NCI-H2107 (cell line): ENCODE results near the gene ZBTB20.

Experiments
- DNase-seq: peaks from one replicate; lab custom pipeline; 2025; lab: John Stamatoyannopoulos, UW

Gene ZBTB20

DNA sequence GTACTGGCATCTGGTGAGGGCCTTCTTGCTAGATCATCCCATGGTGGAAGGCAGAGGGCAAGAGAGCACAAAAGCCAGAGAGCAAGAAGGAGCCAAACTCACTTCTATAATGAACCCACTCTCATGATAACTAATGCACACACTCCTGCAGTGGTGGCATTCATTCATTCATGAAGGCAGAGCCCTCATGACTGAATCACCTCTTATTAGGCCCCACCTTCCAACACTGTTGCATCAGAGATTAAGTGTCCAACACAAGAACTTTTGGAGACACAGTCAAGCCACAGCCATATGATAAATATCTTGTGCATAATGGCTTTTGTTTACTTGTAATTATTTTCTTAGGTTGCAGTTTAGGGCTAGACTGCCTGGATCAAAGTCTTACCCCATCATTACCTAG, 670.6 kb downstream of the ZBTB20 start:
- DNase-seq, result no peak

DNA sequence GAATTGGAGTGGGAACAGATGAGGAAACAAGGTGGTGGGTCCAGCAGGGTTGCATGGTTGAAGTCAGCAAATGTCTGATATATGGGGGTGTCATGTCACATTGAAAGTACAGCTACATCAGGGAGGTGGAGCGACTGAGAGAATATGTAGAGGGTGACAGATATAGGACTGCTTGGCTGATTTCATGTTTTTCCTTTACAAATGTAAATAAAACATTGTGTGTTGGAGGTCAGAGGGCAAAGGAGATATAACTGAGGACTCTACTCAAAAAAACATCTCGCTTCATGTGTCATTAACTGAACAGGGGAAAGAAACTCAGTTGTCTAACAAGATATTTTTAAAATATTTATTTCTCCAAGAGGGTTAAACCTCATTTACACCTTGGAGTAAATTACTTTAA, 675.6 kb downstream of the ZBTB20 start:
- no peak for DNase-seq

DNA sequence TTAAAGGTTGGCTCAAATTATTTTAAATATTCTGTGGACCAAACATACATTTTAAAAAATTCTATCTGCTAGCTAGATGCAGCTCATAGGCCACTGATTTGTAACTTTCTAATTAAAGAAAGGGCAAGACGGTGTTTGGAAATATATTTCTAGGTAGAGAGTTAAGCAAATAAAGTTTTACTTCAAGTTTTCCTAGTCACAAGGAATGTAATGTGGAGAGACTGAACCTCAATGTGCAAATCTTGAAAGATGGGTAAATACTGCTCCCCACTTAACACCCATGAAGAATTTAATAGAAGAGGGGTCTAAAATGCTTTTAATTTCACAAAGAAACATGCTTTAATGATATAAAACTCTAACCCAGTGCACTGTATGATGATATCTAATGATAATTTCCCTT, 678.0 kb downstream of the ZBTB20 start:
- DNase-seq, result no peak

DNA sequence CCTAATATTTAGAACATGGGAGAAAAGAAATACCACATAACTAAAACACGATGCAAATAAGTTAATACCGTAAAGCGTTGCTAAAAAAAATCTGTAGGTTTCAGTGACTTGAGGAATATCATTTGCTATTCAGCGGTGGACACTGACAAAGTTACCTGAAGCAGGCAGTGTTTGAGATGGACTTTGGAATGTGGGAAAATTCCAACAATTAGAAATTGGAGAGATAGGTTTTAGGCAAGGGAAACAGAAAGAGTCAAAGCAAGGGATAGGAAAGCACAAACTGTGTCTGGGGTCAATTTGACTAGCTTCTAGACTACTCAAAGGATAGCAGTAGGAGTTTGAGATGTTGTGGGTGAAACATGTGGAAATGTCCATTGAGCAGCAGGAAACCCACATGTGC, 680.3 kb downstream of the ZBTB20 start:
- DNase-seq, result no peak

DNA sequence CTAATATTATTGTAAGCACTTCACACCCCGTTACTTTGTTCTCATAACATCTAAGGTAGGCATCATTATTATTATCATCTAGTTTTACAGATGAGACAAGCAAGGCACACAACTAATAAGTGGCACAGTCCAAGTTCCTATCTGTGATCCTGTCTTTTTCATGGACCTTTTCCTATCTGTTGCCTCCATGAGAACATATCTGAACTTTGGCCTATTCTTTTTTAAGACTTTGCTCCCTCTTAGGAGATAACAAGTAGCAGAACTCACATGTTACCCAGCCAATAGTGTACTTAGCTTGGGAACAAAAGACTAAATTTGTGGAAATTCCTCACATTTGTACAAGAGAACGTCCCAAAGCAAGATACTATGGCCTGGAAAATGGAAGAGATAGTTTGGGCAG, 680.8 kb downstream of the ZBTB20 start:
- DNase-seq, result no peak

DNA sequence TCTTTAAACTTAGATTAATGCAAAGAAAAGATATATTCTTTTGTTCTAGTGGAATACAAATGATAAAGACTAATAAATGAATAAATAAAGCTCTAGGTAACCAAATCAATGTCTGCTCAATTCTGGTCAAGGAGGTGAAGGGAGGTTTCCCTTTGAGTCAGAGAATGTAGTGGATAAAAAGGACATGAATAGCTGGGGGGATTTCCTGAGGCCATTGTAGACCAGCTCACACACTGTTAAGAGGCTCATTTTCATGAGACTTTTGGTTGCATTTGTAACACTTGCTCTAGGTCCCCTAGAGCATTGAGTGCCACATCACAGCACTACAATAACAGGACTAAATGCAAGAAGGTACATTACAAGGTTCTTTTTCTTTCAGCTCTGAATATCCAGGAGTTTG, 682.5 kb downstream of the ZBTB20 start:
- DNase-seq, result no peak

DNA sequence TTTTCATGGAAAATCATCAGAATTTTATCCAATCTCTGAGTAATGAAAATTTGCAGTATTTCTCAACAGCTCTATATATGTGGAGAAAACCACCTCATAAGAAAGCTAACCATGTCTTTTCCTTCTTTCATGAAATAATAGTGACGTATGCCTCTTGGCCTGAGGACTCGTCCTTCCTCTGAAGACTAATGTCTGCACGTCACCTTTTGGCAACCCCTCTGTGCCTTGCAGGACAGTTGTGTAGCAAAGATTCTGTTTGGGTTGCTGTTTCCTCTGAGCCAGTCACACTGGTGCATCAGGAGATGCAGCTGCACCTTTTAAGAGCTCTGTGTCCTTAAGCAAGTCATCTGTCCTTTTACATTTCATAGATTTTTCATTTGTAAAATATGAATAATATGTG, 684.3 kb downstream of the ZBTB20 start:
- DNase-seq, result no peak

DNA sequence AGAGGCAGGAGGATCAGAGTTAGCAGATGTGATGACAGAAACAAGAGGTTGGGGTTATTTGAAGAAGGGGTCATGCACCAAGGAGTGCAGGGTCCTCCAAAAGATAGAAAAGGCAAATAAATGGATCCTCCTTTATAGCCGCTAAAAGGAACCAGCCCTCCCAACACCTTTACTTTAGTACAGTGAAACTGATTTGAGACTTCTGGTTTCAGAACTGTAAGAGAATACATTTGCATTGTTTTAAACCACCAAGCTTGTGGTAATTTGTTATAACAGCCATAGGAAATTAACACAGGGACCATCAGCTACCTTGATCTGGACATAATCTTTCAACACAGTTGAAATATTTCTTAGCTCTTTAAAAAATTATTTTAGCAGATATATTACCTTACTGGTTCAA, 686.6 kb downstream of the ZBTB20 start:
- DNase-seq, result no peak

DNA sequence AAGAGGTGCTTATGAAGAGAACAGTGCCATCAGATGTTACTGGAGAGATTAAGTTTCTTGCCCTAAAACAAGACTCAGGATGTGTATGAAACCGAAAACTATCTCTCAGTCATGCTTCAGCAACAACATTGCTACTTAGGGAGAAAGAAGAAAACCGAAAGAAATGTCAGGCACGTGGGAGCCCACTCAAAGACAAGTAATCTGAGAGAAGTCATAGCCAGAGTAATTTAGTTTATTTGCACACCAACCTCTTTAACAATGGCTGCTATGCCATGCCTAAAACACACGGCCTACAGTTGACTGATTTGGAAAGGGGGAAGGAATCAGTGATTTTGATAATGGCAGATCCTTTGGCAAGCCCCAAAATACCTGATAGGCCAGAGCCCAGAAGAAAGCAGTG, 690.3 kb downstream of the ZBTB20 start:
- no peak for DNase-seq

DNA sequence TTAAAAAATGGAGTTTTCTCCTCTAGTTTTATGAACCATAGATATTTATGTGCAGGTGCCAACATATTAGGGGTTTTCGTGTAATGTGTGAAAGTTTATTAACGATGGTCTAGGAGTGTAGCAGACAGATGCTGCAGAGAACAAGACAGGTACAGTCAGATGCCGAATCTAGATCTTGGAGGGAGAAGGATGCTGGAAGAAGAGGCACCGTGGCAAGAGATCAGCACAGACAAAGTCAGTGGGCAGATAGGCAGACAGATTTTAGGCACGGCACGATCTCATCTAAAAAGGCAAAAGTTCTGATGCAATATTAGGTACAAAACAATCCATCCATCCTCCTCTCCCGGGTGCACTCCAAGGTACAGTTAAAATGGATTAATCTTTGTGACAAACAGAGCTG, 691.7 kb downstream of the ZBTB20 start:
- no peak for DNase-seq

DNA sequence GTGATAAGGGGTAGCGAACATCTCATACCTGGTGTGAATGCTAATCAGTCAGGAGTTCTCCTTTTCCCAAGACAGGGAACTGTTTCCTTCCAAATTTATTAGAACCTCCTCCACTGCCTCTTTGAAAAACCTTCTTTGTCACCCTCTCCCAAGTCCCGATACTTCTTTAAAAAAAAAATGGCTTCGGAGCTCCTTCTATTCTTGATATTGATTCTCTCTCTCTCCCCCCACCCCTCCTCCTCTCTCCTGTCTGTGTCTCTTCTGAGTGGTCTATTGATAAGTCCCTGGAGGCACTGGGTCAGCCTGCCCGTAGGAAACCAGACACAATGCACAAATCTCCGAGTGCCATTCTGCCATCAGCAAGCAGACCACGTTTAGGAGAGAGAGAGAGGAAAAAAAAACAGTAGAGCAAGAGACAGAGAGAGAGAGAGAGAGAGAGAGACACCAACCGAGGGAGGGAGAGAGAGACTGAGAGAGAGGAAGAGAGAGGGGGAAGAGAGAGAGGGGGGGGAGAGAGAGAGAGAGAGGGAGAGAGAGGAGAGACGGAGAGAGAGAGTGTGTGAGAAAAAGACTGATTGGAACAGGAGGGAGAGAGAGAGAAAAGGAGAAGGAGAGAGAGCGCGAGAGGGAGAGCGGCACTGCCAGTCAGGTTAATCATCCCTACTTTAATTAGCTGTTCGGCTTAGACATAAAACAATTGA, 692.4 kb downstream of the ZBTB20 start:
- no peak for DNase-seq

DNA sequence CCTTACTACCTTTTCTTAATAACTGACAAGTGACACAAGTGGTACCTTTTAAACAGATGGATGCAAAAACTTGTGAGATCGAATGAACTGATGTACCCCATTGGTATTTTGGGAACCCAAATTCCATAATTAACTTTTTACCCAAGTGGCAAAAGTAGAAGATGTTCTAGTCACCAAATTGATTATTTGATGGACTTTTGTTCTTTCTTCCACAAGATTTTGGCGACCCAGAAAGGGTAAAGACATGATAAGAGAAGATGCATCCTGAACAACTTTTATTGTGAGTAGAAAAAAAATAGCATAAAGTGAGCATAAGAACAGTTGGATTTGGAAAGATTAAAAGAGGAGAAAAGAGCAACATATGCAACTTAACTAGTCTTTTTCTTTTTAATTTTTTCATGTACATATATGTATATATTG, 693.7 kb downstream of the ZBTB20 start:
- DNase-seq, result no peak

DNA sequence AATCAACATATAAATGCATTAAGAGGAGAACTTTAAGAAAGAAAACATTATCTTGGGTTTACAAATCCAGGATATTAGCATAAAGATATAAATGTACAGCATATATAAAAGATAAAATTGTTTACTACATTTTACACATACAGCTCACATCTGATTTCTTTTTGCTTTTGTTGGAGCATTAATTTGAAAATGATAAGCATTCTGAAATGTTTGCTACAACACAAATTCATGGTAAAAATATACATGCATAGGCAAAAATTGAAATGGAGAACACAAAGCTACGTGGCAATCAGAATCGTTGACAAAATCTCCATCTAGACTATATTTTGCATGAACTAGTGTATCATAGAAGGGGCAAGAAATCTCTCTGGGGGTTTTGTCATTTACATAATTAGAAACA, 694.2 kb downstream of the ZBTB20 start:
- no peak for DNase-seq

DNA sequence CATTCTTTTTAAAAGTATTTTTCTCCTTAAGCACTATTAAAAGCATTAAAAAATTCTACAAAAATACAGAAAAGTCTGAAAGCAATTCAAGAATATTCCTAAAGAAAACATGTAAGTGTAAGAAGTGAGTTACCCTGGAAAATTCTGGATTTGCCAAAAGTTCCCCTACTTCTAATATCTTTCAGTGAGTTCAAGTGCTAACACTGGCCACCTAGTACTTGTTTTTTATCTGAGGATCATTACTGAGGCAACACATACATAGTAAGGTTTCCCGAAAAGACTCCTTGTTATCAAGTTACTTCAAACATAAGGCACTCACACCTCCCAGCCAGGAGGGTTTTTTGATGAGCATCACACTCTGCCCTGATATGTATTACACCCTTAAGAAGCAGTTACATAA, 694.8 kb downstream of the ZBTB20 start:
- DNase-seq, result peak; percentile 21

DNA sequence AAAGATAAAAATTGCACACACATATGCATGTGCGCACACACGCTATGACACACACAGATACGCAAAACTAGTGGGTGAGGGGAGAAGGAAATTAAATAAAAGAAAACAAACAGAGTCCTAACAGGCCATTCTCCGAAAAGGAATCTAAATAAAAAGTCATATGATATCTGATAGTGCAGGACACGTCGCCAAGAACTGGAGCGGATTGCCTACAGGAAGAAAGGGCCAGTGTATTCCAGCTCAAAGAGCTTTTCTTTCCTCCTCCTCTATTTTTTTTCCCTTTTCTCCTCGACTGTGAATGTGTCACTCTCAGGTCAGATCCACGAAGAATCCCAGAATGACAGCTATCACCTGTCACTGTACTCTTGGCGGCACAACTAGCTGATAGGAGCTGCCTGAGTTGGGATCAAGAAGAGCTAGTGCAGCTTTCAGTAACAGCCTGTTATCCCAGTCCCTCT, 695.5 kb downstream of the ZBTB20 start:
- DNase-seq, result peak; percentile 50

DNA sequence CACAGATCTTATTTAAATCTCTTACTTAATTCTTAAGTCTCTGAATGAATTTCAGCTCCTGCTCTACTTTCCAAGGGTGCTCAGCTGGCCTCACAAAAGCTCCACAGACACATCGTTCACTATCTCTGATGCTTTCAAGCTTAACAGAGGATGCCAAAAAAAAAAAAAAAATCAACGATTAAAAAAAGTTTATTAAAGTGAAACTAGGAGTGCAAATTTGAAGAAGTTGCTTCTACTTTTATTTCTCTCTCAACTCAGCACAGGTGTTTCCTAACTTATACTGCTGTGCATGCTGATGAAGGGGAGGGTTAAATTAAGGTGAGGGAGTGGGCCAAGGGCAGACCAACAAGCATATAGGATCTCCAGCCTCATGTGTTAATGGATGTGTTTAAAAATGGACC, 696.0 kb downstream of the ZBTB20 start:
- DNase-seq, result no peak

DNA sequence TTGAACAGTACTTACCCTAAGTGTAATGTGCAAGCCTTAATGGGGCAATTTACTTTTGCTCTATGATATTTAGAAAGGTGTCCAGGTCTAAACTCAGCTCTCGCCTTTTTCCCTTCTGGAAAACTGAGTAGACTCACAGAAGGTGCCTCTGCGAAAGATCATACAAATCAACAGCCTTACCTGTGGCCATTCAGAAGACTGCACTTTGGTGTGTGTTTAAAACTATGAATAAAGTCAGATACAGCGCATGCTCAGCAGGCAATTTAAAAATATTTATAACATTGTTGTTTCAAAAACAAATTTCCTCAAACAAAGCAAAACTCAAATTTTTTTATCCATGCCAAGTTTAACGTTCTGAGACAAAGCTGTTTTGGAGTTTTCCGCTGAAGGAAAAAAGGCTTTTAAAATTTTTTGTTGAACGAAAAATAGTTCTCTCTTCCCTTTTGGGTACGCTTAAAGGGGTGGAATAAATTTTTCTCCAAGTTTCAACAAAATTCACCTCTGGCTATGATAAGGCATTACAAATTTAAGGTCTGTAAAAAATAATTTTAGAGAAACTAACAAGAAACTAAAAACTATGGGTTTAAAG, 697.0 kb downstream of the ZBTB20 start:
- peak; percentile 23 for DNase-seq

DNA sequence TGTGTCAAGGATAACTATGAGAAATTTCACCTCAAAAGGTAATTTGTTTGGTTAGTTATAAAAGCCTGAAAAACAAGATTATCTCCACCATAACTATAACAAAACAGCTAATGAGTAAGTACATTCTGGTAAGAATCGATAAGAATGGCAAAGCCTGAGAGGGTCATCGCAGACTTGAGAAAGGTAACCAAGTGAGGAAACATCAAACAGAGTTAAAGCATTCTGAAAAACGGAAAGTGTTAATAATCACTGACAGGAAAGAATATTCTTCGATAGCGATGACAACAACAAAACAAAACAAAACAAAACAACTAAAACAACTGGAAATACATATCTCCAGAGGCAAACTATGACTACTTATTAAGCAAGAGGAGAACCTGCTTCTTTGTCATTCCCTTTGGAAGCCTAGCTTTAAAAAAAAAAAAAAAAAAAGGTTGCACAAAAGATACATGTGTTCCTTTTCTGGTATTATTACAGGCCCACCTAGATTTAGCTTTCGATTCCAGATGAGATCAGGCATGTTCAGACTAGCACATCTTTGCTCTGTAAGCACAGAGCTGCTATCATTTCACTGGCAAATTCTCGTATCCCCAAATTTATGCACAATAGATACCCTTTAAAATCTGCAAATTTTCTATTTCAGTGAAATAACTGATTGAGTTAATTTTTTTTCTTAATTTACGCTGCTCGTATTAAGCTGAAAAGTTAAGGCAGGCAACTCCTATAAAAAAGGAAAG, 697.6 kb downstream of the ZBTB20 start:
- DNase-seq, result no peak

DNA sequence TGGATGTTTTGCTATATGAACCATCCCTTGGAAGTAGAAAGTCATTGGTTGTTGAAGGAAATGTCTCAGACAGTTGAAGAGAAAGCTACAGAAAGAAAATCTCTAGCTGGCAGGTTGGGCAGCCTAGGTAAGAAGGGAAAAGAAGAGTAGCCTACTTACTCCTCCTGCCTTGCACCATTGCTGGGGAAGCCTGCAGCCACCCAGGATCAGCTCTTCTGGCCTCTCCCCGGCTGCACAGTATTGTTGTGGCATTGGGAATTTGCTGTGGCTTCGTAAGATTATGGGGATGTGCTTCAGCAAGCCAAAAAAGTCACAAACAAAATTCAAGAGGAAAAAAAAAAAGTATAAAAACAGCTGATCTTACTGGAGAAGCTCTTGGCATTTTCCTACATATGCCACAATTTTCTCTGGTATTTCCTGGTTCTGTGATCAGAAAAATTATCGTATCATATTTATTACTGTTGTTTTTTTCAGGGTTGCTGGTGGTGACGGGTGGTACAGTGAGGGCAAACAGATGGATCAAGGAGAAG, 699.1 kb downstream of the ZBTB20 start:
- no peak for DNase-seq

DNA sequence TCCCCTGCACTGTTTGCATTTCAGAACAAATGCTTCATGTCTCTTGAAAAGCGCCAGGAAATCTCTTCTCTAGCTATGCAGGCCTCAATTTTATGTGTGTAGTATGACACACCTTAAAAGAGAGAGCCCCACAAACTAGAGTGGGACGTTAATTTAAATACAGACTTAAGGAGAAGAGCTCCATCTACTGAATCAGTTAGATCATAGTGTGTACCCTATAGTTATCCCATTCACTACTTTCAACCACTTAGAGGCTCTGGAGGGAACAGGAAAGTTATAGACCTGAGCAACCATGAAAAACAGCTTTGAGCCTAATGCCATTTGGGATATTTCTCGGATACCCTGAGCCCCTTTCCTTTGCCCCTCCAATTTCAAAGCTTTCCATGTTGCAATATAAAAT, 699.5 kb downstream of the ZBTB20 start:
- no peak for DNase-seq

DNA sequence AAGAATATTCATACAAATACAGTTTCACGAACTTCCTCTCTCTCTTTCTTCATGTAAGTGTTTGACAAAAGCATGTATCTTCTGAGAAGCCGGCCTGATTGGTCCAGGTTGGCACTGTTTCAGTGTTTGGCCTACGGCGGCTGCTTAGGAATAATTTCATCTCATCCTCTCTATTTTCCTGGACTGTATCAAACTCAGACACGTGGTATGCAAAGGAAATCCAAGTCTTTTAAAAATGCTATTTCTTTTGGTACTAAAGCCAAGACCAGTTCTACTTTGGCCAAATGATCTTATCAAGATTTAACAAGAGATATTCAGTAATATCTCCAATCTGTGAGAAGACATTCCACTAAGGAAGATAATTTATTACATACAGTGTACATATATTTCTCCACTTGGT, 700.5 kb downstream of the ZBTB20 start:
- DNase-seq, result peak; percentile 24

DNA sequence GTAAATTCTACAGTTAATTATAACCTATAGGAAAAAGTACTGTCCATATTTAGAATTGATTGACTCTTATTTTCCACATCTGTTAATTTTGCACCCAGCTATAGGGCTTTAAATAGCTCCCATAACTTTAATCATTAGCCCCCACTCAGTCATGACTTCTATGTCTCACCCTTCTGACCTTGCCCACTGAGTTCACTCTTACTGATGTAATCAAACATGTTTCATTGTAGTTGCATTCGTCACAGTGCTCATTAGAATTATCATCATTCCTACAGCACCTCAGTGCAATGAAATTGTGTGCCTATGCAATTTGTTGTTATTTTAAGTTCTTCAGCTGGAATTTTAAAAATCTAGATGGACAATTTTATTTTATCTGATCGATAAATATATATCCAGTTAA, 701.9 kb downstream of the ZBTB20 start:
- DNase-seq, result no peak

DNA sequence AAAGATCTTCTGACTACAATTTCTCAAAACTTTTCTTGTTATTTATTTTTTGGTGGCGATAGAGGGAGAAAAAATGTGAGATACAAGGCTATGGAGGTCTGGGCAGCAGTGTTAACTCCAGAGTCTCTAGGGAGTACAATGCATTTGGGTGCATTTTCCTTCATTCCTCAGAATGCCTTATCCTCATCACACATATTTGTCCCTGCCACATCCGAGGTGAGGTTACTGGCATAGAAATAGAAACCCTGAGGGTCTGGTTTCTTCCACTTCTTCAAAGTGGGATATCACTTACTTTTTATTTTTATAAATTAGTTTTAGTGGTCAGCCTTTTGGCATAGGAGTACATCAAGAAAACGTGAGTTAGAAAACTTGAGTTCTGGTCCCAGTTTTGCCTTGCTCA, 702.9 kb downstream of the ZBTB20 start:
- DNase-seq, result no peak
